ENCODE results near the gene KCNJ16.

DNA sequence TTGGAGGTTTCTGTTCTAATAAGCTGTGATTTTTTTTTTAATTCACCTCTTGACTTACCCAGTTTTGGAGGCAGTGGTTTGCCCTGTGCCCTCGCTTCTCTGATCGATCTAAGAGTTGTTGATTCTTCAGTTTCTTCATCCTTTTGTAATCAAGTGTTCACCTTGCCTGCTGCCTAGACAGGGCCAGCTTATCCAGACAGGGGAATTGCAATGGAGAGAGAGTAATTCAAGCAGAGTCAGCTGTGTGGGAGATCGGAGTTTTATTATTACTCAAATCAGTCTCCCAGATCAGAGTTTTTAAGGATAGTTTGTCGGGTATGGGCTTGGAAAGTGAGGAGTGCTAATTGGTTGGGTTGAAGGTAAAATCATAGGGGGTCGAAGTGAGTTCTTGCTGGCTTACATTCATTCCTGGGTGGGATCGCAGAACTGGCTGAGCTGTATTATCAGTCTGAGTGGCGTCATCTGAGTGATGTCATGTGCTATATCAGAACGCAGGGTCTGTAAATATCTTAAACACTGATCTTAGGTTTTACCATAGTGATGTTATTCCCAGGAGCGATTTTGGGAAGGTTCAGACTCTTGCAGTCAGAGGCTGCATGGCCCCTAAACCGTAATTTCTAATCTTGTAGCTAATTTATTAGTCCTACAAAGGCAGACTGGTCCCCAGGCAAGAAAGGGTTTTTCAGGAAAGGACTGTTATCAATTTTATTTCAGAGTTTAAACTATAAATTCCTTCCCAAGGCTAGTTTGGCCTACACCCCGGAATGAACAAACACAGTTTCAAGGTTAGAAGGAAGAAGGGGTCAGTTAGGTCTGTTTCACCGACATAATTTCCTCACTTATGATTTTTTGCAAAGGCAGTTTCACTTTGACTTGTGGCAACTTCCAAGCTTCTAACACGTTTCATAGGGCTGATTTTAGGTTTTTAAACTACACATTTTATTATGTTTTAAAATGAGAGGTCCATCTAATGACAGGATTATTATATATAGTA lies 21.5 kb upstream of the KCNJ16 start:
- TF ChIP-seq, protein P1, sequence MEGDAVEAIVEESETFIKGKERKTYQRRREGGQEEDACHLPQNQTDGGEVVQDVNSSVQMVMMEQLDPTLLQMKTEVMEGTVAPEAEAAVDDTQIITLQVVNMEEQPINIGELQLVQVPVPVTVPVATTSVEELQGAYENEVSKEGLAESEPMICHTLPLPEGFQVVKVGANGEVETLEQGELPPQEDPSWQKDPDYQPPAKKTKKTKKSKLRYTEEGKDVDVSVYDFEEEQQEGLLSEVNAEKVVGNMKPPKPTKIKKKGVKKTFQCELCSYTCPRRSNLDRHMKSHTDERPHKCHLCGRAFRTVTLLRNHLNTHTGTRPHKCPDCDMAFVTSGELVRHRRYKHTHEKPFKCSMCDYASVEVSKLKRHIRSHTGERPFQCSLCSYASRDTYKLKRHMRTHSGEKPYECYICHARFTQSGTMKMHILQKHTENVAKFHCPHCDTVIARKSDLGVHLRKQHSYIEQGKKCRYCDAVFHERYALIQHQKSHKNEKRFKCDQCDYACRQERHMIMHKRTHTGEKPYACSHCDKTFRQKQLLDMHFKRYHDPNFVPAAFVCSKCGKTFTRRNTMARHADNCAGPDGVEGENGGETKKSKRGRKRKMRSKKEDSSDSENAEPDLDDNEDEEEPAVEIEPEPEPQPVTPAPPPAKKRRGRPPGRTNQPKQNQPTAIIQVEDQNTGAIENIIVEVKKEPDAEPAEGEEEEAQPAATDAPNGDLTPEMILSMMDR (IDR thresholded peaks at IDR 0.05; ENCODE audit: low read depth, low read length): no peak
- TF ChIP-seq EZH2phosphoT487 (IDR thresholded peaks at IDR 0.05; ENCODE audit: low read depth): no peak

Data from OCI-LY3 (cell line).